Measurements from ENCODE around the gene SART1. TPM values are rescaled to one million over a fixed set of nuclear protein-coding genes. Genes with fewer than 3 reads are reported as not detected.

The SART1 gene
- total RNA-seq, 1 experiment from 2014 or later = 240 TPM

DNA sequence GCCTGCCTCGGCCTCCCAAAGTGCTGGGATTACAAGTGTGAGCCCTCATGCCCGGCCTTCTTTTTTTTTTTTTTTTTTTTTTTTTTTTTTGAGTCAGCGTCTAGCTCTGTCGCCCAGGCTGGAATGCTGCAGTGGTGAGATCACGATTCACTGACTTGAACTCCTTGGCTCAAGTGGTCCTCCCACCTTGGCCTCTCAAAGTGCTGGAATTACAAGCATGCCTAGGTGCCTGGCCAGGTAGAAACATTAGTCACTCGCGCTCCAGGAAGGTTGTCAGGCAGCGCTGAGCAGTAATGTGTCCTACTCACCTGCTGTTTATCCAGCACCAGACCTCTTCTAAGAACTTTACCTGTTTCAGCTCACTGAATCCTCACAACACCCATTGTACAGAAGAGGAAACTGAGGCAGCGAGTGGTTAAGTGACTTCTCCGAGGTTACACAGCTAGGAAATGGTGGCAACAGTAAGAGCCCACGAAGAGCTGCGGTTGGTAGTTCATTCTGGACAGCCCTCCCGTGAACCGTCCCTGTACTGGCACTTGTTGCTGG is 49.8 kb downstream of the SART1 start:
- Histone ChIP-seq H3K9ac (ENCODE audit: low read length) (no peak overlapping the region), H3K9me3 (ENCODE audit: low read length) (no peaks in the 10 kb centered on the region), H3K4me1 (ENCODE audit: insufficient read depth, low read length) (peaks cover 49% of the 10 kb centered on the region), H2AFZ (ENCODE audit: low read length) (peak overlapping the region; percentile 75), H3F3A (ENCODE audit: low read length, unreplicated experiment) (no peaks in the 10 kb centered on the region), H3K4me2 (ENCODE audit: low read length) (peak overlapping the region; percentile 84), H3K36me3 (ENCODE audit: low read depth, low read length) (no peaks in the 10 kb centered on the region), H3K27ac (ENCODE audit: low read length) (peak overlapping the region; percentile 33), H3K79me2 (ENCODE audit: low read length) (no peaks in the 10 kb centered on the region), H4K20me1 (ENCODE audit: low read length) (no peaks in the 10 kb centered on the region), H3K27me3 (ENCODE audit: low read length) (no peaks in the 10 kb centered on the region), H3K4me3 (ENCODE audit: low read length) (peak overlapping the region; percentile 59), H3K9me2 (replicated peaks; ENCODE audit: low read length) (no peaks in the 10 kb centered on the region)
- POLR2A ChIA-PET (ENCODE audit: unreplicated experiment) = interaction anchor here (0.6 to 0.9 kb wide), 2 partner anchors 8 to 100 kb away, joined by 3 read pairs; no protein-coding TSS in a partner anchor
- ATAC-seq (peak; percentile 60), DNase-seq (peak; percentile 98)
- CTCF ChIA-PET = interaction anchor here (0.6 to 1.2 kb wide), 2 partner anchors 34 to 119 kb away, joined by 3 to 8 read pairs; no protein-coding TSS in a partner anchor
- no TSS peak for BruUV-seq (replicated peaks)
- intact Hi-C loops (cut with micrococcal nuclease) = no loop called here
- TF ChIP-seq CTCF (conservative IDR thresholded peaks at IDR 0.05; ENCODE audit: low read depth, low read length) (no peak), EZH2 (IDR thresholded peaks at IDR 0.05; ENCODE audit: low read length, unreplicated experiment) (no peak), EZH2phosphoT487 (IDR thresholded peaks at IDR 0.05; ENCODE audit: borderline replicate concordance, low read length) (no peak)

DNA sequence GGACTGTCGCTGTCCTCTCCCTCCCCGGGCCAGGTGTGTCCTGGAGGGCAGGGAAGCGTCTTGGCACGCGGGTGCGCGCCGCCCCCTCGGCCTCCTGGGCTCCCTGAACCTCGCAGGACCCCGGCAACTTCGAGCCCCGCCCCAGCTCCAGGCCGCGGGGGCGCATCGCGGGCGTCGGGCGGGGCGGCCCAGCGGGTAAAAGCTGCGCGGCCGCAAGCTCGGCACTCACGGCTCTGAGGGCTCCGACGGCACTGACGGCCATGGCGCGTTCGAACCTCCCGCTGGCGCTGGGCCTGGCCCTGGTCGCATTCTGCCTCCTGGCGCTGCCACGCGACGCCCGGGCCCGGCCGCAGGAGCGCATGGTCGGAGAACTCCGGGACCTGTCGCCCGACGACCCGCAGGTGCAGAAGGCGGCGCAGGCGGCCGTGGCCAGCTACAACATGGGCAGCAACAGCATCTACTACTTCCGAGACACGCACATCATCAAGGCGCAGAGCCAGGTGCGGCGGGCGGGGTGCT is 50.3 kb downstream of the SART1 start, which contains the start of gene CST6:
Gene CST6, plus strand, starts transcription at position 224 of the 519 bp plus-strand sequence. Its CDS starts 37 bp downstream, at position 261.
- no TSS peak for BruUV-seq (replicated peaks)
- Histone ChIP-seq H3K4me1 (ENCODE audit: insufficient read depth, low read length) (peaks cover 49% of the 10 kb centered on the region), H3F3A (ENCODE audit: low read length, unreplicated experiment) (no peaks in the 10 kb centered on the region), H3K9ac (ENCODE audit: low read length) (no peak within 1 kb of the TSS), H3K4me3 (ENCODE audit: low read length) (peak within 1 kb of the TSS; percentile 59), H3K9me3 (ENCODE audit: low read length) (no peaks in the 10 kb centered on the region), H3K4me2 (ENCODE audit: low read length) (peak within 1 kb of the TSS; percentile 84), H3K27ac (ENCODE audit: low read length) (peak within 1 kb of the TSS; percentile 33), H3K79me2 (ENCODE audit: low read length) (no peaks in the 10 kb centered on the region), H3K9me2 (replicated peaks; ENCODE audit: low read length) (no peaks in the 10 kb centered on the region), H3K36me3 (ENCODE audit: low read depth, low read length) (no peaks in the 10 kb centered on the region), H3K27me3 (ENCODE audit: low read length) (no peaks in the 10 kb centered on the region), H4K20me1 (ENCODE audit: low read length) (no peaks in the 10 kb centered on the region), H2AFZ (ENCODE audit: low read length) (peak within 1 kb of the TSS; percentile 75)
- intact Hi-C loops (cut with micrococcal nuclease) = no loop called here
- POLR2A ChIA-PET (ENCODE audit: unreplicated experiment) = interaction anchor here (0.6 kb wide), 1 partner anchor 100 kb away, joined by 3 read pairs; no protein-coding TSS in a partner anchor
- DNase-seq = no peak
- ATAC-seq = peak; percentile 5
- TF ChIP-seq CTCF (conservative IDR thresholded peaks at IDR 0.05; ENCODE audit: low read depth, low read length) (no peak), EZH2phosphoT487 (IDR thresholded peaks at IDR 0.05; ENCODE audit: borderline replicate concordance, low read length) (no peak; the same call in 1 of the 2 replicates), EZH2 (IDR thresholded peaks at IDR 0.05; ENCODE audit: low read length, unreplicated experiment) (no peak)
- CTCF ChIA-PET = interaction anchor here (0.6 to 1.2 kb wide), 2 partner anchors 33 to 118 kb away, joined by 3 to 8 read pairs; no protein-coding TSS in a partner anchor
